Cardiac fibroblast (primary cell): ENCODE results near the gene DNAH17.

Experiments
- DNase-seq, 2 donors: peaks; one replicate each; pipeline versions ENCODE4 v3.0.0 to v3.0.0-alpha.2; 2010; ENCODE audit warnings: low read depth in 2 of 2
- H3K4me3 ChIP-seq, 2 donors: replicated peaks in 1 of 2; 1 replicate in 1 of 2; 2 replicates in 1 of 2; pipeline ENCODE4 v1.5.1; 2011; ENCODE audit warnings: low read depth in 2 of 2, low read length in 2 of 2, mild to moderate bottlenecking in 2 of 2, moderate library complexity in 1 of 2
- TF ChIP-seq, protein P1 (sequence below): IDR thresholded peaks from one replicate; pipeline ENCODE4 v1.5.1; 2011; ENCODE audit warnings: low read depth, mild to moderate bottlenecking, low read length, inconsistent platforms

DNAH17 gene

GRCh38 chr17:78598013-78598471 lies 20.8 kb upstream of the DNAH17 start:
- DNase-seq: peak; percentile 27 to 42
- H3K4me3 ChIP-seq: no peak overlapping the region
- TF ChIP-seq, protein P1, sequence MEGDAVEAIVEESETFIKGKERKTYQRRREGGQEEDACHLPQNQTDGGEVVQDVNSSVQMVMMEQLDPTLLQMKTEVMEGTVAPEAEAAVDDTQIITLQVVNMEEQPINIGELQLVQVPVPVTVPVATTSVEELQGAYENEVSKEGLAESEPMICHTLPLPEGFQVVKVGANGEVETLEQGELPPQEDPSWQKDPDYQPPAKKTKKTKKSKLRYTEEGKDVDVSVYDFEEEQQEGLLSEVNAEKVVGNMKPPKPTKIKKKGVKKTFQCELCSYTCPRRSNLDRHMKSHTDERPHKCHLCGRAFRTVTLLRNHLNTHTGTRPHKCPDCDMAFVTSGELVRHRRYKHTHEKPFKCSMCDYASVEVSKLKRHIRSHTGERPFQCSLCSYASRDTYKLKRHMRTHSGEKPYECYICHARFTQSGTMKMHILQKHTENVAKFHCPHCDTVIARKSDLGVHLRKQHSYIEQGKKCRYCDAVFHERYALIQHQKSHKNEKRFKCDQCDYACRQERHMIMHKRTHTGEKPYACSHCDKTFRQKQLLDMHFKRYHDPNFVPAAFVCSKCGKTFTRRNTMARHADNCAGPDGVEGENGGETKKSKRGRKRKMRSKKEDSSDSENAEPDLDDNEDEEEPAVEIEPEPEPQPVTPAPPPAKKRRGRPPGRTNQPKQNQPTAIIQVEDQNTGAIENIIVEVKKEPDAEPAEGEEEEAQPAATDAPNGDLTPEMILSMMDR: no peak

DNA sequence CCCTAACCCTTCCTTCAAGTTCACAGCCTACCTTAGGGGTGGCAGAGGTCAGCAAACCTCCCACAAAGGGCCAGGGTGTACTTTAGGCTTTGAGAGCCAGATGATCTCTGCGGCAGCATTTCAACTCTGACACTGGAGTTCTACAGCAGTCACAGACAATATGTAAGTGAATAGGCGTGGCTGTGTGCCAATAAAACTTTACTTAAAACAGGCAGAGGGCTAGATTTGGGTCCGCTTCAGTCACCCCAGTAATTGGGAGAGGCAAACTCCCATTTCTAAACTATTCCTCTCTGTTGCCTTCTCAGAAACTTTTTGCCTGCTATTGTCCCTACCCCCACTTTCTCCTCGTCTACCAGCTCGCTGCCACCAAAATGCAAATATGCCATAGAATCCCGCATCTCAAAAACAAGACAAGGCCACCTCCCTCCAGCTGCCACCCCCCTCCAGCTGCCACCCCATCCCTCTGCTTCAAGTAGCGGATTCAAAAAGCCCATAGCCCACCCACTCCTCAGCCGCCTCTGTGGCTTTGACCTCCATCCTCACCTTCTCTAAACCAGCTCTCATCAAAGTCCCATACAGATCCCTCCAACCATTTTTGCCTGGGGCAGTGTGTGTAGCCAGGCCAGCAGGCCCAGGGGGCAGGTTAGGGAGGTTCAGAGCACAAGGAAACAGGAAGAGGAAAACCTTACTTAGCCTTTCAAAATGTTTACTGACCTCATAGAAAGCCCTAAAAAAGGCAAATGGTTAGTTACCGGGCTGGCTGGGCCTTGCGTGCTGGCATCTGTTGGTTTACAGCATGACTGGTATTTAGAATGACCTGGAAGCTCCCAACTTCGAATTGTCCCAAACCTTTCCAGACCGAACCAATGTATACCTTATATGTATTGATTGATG lies 19.9 kb upstream of the DNAH17 start:
- H3K4me3 ChIP-seq: no peak overlapping the region
- TF ChIP-seq, protein P1: no peak
- DNase-seq: no peak

GRCh38 chr17:78595135-78595810 lies 18.1 kb upstream of the DNAH17 start:
- no peak for DNase-seq
- no peak overlapping the region for H3K4me3 ChIP-seq
- TF ChIP-seq, protein P1: no peak

GRCh38 chr17:78592991-78593329 lies 15.8 kb upstream of the DNAH17 start:
- H3K4me3 ChIP-seq: no peak overlapping the region
- TF ChIP-seq, protein P1: no peak
- peak in 1 of 2 donors; percentile 20 for DNase-seq

DNA sequence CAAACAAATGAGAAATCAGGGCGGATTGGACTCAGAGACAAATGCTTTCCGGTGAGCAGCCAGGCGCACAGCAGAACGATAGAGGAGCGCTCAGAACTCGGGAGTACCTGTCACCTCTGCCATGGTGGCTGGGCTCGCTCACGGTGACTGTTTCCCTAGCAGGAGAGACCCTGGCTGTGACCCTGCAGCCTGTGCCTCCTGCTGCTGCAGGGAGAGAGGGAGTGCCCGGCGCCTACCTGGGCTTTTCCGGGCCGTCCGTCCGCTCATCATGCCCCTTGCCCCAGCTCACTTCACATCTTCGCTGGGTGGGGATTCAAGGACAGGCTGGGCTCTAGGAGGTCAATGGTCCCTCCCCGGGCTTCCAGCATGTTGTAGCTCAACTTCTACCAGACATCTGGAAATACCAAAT lies 14.1 kb upstream of the DNAH17 start:
- H3K4me3 ChIP-seq: no peak overlapping the region
- DNase-seq: no peak
- TF ChIP-seq, protein P1: no peak

DNA sequence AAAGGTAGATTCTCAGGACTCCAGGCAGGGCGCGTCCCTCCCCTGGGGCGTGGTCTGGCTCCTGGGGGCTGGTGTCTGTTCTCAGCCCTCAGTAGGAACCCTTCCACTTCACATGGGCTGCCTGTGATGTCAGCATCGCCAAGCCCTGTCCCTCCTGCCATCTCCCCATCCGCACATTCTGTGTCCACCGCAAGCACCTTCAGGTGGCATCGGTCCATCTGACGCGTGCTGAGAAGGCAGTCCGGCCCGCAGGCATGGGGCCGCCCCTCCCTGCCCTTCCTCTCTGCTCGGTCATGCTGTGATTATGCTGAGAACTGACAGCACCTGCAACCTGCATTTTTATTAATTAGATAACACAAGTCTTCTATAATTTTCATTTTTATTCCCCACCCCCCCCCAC lies 12.7 kb upstream of the DNAH17 start:
- no peak for DNase-seq
- TF ChIP-seq, protein P1: no peak
- H3K4me3 ChIP-seq: no peak overlapping the region
